HK-2 (cell line): ENCODE results near the gene BORCS6.
"Not testable (repeated sequence)": the region's sequence is repeated elsewhere in the genome, so short reads cannot be mapped to it uniquely, and the experiment has no call there.

Experiments
- DNase-seq: peaks from one replicate; pipeline ENCODE4 v3.0.0-alpha.2; 2018; ENCODE audit not compliant: unreplicated experiment

The BORCS6 gene

DNA sequence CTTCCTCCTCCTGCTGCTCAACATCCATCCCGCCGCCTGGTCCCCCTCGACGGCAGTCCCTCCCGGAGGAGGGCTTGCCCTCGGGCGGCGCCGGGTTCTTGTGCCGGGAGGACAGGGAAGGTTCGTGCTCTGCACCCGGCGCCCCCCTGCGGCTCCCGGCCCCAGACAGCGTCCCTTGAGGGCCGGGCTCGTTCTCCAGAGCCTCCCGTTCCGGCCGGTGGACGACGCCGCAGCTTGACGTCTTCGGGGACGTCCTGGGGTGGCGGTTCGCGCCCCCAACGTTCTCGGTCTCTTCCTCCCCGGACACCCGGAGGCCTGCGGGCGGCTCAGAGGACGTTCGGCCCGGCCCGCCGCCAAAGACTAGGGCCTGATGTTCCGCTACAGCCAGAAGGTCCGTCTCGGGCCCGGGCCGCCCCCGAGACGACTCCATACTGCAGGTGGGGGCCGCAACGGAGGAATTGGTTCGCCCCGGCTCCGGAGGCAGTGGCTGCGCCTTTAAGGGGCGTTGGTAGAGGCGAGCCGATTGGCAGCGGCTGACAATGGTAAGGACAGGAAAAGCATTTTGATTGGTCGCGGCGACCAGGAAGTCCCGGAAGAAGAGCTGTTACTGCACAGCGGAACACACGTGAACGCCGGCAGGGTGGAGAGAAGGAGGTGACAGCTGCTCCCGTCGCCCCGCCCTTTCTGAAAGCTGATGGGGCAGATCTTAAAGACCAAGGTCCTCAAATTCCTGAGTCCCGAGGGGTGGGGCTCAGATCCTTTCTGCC lies at the start of gene BORCS6:
BORCS6 (minus strand) TSS at position 470 of the 767 bp plus-strand sequence; CDS start at position 430, 40 bp downstream.
- peak; percentile 95 for DNase-seq

DNA sequence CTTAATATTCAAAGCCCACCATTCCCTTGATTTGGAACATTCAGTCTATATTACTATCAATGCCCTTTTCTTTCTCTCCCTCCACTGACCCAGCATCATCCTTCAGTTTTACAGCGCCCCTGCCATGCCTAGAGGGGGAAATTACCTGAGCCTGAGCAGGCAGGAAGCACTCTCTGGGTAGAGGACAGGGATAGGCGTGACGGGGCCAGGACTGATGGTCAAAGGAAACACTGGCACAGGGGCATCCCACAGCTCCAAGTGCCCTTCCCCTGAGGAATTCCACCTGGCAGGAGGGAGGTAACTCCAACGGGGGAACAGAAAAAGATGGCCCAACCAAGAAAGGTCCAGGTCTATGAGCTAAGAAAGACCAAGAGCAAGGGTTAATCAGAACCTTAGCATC lies 47.9 kb upstream of the BORCS6 start:
- no peak for DNase-seq

DNA sequence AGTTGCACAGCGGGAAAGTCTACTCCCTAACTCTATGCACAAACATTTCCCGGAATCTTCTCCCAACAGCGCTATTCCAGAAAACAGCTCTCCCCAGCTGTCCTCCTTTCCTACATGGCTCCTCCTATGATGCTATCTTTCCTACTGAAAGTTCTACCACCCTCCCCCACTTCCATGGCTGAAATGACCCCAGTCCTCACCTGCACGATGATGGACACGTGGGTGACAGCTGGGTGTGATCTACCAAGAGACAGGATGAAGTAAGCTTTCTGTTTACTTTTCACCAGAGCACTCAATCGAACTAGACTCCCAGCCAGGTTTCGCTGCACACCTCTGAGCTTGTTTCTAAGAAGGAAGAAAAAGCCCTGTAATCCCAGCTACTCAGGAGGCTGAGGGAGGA lies 47.2 kb upstream of the BORCS6 start:
- no peak for DNase-seq

DNA sequence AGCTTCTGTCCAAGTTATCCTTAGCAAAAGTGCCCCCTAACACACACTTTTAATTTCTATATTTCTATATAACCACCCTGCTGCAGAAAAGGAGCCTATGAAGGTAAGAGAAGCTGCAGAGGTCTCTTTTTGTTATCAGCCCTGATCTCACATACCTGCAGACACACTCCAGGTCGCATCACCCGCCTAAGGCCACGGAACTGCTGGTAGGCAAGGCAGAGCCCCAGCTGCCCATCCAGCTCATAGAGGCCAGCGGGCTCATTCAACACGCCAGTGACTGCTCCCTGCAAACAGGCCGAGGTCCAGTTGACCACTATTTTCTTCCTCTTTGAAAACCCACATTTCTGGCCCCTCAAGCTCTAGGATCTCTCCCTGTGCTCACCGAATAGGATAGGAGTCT lies 45.7 kb upstream of the BORCS6 start:
- DNase-seq: no peak

DNA sequence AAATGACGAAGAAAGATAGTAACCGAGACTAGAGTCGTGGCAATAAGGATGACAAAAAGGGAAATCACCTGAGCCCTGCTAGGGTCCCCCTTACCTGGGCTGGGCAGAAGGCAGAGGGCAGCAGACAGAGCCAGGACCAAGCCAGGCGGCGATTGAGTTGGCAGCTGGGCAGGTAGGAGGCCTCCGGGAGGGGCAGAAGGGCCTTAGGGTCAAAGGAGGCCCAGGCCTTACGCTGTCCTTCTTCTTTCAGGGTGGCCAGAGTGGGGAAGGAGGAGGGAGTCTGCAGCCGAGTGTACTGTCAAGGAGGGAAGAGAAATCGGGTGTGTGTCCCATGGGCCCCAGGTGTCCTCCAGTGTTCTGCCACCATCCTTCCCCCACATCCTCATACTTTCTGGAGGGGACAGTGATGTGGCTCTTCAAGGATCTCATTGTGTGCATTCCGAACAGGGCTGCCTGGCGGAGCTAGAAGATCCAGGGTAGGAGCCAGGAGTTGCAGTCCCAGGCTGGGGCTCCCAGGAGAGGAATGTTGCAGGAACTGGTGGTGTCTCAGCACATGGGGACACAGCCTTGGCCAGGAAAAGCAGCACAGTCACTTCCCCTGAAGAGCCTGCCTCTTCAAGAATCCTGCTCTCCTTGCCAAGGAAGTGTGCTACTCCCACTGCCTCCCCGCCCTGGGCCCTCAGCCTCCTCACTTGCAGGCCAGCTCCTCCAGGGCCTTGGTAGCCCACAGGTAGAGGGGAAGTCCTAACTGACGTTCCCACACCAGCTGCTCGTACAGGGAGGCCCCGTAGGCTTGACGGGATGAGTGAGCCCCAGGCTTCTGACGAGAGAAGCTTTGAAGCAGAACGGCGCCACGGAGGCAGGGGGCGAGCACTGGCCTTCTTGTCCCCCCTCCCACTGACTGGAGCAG lies 44.6 kb upstream of the BORCS6 start:
- no peak for DNase-seq

DNA sequence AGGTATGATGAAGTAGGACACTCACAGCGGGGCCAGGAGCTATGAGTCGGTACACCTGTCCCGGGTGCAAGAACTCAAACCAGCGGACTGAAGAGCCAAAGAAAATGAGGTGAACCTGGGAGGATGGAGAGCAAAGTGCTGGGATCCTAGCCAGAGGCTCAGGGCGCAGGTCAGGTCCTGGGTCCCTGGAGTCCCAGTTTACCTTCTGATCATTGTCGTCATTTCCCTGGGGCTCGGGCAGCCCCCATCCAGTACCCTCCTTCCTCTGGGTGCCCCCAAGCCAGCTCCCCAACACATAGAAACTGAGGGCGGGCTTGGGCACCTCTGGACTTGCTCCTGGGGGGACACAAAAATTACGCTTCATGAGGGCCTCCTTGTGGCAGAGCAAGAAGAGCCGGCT lies 41.7 kb upstream of the BORCS6 start:
- no peak for DNase-seq

DNA sequence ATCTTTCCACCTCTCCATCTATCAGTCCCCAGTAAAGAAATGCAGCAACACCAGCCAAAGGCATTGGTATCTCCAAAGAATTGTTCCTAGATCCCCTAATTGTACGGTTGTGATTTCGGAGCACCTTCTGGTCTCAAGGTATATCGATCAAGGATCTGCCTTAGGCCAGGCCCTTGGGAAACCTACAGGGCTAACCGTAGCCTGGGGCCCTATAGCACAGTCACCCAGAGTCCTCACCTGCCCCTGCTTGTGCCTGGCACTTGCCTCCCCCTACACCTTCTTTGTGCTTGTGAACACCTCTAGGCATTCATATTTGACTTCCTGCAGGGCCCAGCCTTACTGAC lies 37.2 kb upstream of the BORCS6 start:
- DNase-seq: no peak

DNA sequence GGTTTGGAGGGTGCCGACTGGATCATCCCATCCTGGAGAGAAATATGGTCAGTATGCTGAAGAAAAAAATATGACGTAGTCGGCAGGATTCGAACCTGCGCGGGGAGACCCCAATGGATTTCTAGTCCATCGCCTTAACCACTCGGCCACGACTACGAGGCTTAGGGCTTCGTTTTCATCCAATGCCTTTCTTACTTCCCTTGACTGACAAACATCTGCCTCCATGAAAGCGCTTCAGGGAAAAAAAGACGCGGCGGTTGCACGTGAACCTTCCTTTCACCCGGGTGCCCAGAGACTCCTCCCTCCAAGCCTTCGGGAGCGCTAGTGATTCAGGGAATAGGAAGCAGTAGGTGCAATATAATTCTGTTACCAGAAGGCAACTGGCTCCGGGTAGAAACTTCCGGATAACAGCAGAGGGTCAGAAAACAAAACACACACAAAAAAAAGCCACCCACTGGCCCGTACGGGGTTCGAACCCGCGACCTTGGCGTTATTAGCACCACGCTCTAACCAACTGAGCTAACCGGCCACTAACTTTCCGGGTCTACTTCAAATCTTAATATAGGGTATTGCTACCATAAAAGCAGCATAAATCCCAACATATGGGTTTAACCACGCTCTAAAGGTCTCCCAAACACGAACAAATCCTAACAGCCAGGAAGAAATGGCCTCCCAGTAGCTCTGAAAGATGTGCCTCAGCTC lies 36.7 kb upstream of the BORCS6 start:
- DNase-seq: no peak

DNA sequence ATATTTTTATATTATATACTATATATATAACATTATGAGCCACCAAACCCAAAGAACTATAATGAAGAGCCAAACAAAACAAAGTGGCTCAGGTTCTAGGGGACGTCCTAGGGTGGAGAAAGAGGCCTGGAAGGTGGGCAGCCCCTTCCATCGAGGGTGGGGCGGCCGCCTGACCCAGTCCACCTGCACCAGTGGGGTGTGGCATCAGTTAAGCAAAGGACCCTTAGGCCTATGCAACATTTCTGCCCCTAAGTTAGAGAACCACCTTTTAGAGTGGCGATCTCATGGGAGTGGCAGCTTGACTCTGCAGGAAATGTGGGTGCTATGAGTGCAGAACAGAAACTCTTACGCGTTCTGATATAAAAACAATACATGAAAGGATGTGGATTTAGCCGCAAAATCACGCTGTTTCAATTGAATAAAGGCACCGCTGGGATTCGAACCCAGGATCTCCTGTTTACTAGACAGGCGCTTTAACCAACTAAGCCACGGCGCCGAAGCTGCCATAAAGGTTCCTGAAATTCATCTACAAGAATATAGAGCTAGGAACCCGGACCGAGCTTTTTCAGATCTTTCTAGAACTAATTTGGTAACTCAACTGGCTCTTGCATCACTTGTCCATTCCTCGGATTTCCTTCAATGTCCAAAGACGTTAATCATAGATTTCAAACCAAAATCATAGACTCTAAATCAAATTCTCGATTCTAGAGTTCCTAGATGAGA lies 36.0 kb upstream of the BORCS6 start:
- no peak for DNase-seq

DNA sequence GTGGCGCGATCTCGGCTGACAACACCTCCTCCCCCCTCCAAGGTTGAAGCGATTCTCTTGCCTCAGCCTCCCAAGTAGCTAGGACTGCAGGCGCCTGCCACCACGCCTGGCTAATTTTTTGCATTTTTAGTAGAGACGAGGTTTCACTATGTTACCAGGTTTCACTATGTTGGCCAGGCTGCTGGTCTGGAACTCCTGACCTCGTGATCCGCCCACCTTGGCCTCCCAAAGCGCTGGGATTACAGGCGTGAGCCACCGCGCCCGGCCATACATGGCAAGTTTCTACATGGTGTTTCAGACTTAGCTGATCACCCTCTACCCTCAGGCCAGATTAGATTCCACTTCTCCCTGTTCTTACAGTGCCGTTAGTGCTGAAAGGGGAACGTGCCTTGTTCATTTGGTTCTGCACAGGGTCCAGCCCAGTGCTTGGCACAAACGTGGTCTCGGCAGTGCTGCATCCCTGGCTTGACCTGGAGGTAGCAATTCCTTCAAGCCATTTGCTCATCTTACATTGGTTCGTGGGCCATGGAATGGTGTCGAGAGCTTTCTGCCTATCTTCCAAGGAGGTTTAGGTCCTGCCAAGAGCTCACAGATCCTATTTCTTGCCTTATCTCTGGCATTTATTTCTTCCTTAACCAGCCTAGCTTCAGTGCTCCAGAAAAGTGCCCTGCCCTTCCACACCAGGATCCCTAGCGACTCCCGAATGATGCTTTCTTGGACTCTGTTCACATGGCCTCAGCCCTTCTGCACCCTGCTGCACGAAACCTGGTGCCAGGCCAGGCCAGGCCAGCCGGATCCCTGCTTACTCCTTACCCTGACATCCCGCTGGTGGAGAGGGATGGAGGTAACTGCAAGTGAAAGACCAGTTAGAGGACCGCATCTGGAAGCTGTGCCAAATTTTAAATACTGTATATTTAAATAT lies 35.2 kb upstream of the BORCS6 start:
- DNase-seq: no peak

DNA sequence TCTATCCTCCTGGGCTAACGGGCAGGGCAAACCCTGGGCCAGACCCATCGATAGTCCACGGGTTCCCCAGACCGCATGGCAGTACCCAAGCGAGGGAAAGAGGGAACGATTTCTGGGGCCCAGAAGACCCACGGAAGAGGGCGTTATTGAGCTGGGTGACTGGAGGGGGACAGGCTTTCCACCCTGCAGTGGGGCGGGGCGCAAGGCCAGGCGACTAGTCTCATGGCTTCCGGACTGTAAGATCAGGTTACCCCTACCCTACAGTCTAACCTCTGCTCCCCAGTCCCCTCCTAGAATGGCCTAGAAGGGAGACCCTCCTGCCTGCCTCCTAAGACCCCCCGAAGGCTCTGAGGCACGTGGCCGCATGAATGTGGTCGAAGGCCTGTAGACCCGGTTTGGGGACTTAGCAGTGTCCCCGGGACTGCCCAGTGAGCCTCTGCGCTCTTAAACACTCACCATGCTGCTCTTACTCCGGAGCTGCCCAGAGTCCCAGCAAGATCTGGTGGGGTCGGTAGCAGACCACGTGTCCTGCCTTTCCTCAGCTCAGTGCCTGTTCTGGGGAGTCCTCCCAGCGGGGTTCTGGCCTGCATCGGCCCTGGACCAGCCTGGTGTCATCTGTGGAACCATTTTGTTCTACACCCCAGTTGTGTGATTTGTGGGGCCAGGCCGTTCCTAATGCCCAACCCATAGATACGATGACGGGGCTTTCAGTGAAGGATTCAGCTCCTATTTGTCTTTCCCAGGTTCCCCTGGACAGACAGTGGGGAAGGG lies 33.6 kb upstream of the BORCS6 start:
- peak; percentile 80 for DNase-seq

DNA sequence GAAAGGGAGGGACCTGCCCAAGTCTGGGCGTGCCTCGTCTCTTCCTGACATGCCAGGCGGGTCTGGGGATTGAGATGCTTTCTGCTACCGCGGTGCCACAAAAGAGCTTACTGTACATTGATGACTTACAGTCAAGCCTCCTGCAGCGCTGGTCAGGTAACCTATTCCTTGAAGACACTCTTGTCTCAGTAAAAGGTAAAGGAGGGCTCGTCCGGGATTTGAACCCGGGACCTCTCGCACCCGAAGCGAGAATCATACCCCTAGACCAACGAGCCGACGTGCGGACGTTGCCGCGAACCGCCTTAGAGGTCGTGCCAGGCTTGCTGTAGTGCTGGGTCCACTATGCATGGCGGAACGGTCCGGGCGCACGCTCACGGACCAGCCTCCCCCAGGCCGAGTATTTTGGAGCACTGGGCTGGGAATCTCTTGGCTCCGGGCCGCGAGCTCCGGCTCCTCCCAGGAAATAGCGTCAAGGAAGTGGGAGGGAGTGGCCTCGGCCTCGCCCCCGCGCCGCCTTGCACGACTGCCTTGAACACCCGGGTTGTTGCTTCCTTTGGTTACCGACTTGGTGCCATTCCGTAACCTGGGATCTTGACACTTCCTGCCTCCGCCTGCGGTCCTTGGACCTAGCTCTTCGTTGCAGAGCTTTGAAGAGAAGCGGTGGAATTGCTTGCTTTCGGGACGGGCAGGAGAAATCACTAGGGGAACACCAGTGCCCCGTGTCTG lies 32.8 kb upstream of the BORCS6 start:
- peak; percentile 96 for DNase-seq

DNA sequence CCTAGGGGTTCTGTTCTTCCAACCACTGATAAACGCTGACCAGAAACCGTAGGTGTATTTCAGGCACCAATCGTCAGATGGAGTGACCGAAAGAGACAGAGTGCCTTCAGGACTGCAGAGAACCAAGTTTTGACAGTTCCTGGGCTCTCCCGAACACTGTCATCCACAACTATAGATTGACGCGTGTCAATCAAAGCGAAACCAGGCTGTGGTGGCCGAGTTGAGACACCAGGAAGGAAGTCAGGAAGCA lies 32.3 kb upstream of the BORCS6 start:
- DNase-seq: no peak

DNA sequence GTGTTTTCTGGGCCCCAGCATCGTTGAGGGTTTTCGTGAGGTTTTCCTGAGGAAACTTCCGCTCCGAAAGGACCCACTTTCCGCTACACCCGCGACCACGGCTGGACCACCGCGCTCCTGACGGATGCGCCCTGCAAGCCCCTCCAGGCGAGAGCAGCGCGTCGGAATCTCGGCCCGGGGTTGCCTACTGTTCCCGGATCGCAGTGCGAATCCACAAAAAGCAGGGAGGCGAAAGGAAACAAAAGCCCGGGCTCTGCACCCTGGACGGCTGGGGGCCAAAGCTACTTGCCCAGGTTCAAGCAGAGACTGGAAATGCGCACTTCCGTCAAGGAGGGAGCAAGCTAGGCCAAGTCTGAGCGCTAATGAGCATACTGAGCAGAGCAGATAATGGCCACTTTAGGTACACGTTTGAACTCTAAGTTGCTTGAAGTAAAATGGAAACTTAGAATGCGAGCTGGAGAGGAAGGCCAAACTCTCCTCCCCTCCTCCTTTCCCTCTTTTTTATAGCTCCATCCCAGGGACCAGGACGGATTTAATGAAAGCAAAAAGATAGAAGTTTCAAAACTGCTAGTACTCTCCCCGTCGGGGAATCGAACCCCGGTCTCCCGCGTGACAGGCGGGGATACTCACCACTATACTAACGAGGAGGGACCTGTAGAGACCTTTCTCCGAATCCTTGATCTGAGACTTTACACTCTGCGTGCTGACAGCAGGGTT lies 31.8 kb upstream of the BORCS6 start:
- DNase-seq: peak; percentile 90

DNA sequence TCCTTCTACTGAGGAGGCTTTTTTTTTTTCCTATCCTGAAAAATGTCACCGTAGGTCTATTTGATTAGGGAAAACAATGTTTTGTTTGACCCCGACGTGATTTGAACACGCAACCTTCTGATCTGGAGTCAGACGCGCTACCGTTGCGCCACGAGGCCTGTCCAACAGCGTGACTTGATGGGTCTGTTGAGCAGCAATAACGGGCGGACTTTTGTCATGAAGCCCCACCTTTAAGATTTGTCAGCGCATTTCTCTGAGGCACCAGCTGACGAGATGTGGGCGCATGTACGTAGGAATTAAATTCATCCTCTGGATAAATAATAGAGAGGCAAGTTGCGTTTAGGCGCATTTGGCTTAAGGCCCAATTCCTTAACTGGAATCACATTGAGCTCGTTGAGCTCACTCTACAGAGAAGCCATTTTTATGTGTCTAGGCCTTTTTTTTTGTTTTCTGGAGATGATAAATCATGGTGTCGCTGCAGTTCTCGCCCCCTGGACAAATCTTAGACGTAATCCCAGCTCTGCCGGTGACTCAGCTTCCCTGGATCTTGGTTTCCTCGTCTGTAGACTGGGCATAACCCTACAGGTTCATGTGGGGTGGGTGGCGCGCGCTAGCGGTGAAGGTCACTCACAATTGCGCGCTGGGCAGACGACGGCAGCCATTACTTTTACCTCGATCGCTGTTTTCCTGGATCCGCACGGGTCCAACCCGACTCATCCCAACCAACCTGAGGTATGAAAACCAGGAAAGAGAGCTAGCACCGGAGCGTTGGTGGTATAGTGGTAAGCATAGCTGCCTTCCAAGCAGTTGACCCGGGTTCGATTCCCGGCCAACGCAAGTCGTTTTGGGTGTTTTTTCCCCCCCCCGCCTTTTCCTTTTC lies 31.0 kb upstream of the BORCS6 start:
- DNase-seq: peak; percentile 96

DNA sequence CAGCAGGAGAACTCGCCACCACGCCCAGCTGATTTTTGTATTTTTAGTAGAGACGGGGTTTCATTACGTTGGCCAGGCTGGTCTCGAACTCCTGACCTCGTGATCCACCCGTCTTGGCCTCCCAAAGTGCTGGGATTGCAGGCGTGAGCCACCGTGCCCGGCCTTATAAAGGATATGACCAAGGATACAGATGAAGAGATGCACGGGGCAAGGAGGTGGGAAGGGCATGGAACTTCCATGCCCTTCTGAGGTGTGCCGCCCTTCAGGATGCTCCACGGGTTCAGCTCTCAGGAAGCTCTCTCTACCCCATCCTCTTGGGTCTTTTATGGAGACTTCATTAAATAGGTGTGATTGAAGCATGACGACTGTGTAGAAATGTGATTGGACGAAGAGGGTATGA lies 24.0 kb upstream of the BORCS6 start:
- not testable (repeated sequence) for DNase-seq

DNA sequence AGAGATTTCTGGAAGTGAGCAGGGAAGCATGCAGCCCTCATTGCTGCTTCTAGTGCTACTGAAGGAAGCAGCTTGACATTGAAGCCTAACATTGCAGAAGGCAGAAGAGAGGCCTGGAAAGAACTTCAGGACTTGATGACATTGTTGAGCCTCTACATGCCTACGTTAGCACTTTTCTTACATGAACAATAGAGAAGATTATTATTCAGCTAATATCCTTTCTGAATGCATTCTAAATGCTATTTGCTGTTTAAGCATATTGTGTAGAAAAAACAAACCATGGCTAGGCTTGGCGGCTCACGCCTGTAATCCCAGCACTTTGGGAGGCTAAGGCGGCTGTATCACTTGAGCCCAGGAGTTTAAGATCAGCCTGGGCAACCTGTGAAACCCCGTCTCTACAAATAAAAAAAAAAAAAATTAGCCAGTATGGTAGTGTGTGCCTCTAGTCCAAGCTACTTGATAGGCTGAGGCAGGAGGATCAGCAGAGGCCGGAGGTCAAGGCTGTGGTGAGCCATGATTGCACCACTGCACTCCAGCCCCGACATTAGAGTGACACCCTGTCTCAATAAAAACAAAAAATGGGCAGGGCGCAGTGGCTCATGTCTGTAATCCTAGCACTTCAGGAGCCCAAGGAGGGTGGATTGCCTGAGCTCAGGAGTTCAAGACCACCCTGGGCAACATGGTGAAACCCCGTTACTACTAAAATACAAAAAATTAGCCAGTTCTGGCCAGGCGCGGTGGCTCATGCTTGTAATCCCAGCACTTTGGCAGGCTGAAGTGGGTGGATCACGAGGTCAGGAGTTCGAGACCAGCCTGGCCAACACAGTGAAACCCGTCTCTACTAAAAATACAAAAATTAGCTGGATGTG lies 22.6 kb upstream of the BORCS6 start:
- DNase-seq: no peak
